Measurements from ENCODE around the gene ZNF777. TPM values are rescaled to one million over a fixed set of nuclear protein-coding genes. Genes with fewer than 3 reads are reported as not detected.
A peak's percentile ranks its signal among the peaks of the same experiment; 100 is the strongest.
"Not testable (repeated sequence)": the region's sequence is repeated elsewhere in the genome, so short reads cannot be mapped to it uniquely, and the experiment has no call there.

ZNF777 gene
- polyA plus RNA-seq, 1 donor from 2014 or later = 3.0 TPM

GRCh38 chr7:149449897-149450296 is 11.0 kb downstream of the ZNF777 start:
- no peak overlapping the region for H3K4me3 Mint-ChIP-seq
- H3K36me3 Mint-ChIP-seq = peaks cover 11% of the 10 kb centered on the region
- no peaks in the 10 kb centered on the region for H3K9me3 Mint-ChIP-seq
- H3K4me1 Mint-ChIP-seq = peaks cover 0 to 5% (median 4%) of the 10 kb centered on the region in 3 donors
- H3K27me3 Mint-ChIP-seq = no peaks in the 10 kb centered on the region
- H3K27ac Mint-ChIP-seq = no peak overlapping the region

- H3K4me3 Mint-ChIP-seq = no peak overlapping the region
- H3K36me3 Mint-ChIP-seq = peaks cover 12% of the 10 kb centered on the region
- H3K27ac Mint-ChIP-seq = no peak overlapping the region
- H3K4me1 Mint-ChIP-seq = peaks cover 3 to 5% (median 4%) of the 10 kb centered on the region in 3 donors
- no peaks in the 10 kb centered on the region for H3K9me3 Mint-ChIP-seq
- no peaks in the 10 kb centered on the region for H3K27me3 Mint-ChIP-seq
Observed at GRCh38 chr7:149448961-149449360, 11.9 kb downstream of the ZNF777 start.

- H3K36me3 Mint-ChIP-seq = peaks cover 14% of the 10 kb centered on the region
- H3K9me3 Mint-ChIP-seq, H3K27me3 Mint-ChIP-seq, H3K4me1 Mint-ChIP-seq, H3K4me3 Mint-ChIP-seq, H3K27ac Mint-ChIP-seq: not testable (repeated sequence)
Observed at GRCh38 chr7:149446026-149446425, 14.8 kb downstream of the ZNF777 start.

- H3K4me3 Mint-ChIP-seq = no peak overlapping the region
- peaks cover 3 to 6% (median 5%) of the 10 kb centered on the region in 3 donors for H3K4me1 Mint-ChIP-seq
- H3K27ac Mint-ChIP-seq = no peak overlapping the region
- H3K9me3 Mint-ChIP-seq = no peaks in the 10 kb centered on the region
- no peaks in the 10 kb centered on the region for H3K27me3 Mint-ChIP-seq
- H3K36me3 Mint-ChIP-seq = peaks cover 14% of the 10 kb centered on the region
Observed at GRCh38 chr7:149444287-149444686, 16.6 kb downstream of the ZNF777 start.

- Mint-ChIP-seq H3K9me3 (no peaks in the 10 kb centered on the region), H3K4me3 (no peak overlapping the region), H3K27ac (no peak overlapping the region), H3K36me3 (peaks cover 14% of the 10 kb centered on the region), H3K27me3 (no peaks in the 10 kb centered on the region), H3K4me1 (peaks cover 3 to 6% (median 5%) of the 10 kb centered on the region in 3 donors)
Observed at GRCh38 chr7:149443523-149443922, 17.3 kb downstream of the ZNF777 start.

GRCh38 chr7:149442924-149443323 is 17.9 kb downstream of the ZNF777 start:
- Mint-ChIP-seq H3K27ac (no peak overlapping the region), H3K9me3 (no peaks in the 10 kb centered on the region), H3K27me3 (no peaks in the 10 kb centered on the region), H3K36me3 (peaks cover 14% of the 10 kb centered on the region), H3K4me3 (no peak overlapping the region), H3K4me1 (peaks cover 3 to 6% (median 5%) of the 10 kb centered on the region in 3 donors)

GRCh38 chr7:149440222-149440621 is 20.6 kb downstream of the ZNF777 start:
- H3K9me3 Mint-ChIP-seq = no peaks in the 10 kb centered on the region
- H3K27ac Mint-ChIP-seq = peak overlapping the region in 1 of 3 donors; percentile 5
- H3K4me1 Mint-ChIP-seq = peaks cover 1 to 6% (median 5%) of the 10 kb centered on the region in 3 donors
- peaks cover 12% of the 10 kb centered on the region for H3K36me3 Mint-ChIP-seq
- H3K4me3 Mint-ChIP-seq = no peak overlapping the region
- no peaks in the 10 kb centered on the region for H3K27me3 Mint-ChIP-seq

GRCh38 chr7:149436358-149436757 is 24.5 kb downstream of the ZNF777 start:
- peaks cover 0 to 5% (median 0%) of the 10 kb centered on the region in 3 donors for H3K4me1 Mint-ChIP-seq
- H3K27me3 Mint-ChIP-seq = no peaks in the 10 kb centered on the region
- no peak overlapping the region for H3K4me3 Mint-ChIP-seq
- peaks cover 15% of the 10 kb centered on the region for H3K36me3 Mint-ChIP-seq
- peak overlapping the region in 1 of 3 donors; percentile 64 for H3K27ac Mint-ChIP-seq
- no peaks in the 10 kb centered on the region for H3K9me3 Mint-ChIP-seq

- peaks cover 15% of the 10 kb centered on the region for H3K36me3 Mint-ChIP-seq
- no peaks in the 10 kb centered on the region for H3K27me3 Mint-ChIP-seq
- H3K27ac Mint-ChIP-seq = peak overlapping the region in 1 of 3 donors; percentile 89
- H3K4me1 Mint-ChIP-seq = peaks cover 3 to 8% (median 3%) of the 10 kb centered on the region in 3 donors
- H3K4me3 Mint-ChIP-seq = peak overlapping the region in 1 of 4 donors; percentile 28
- H3K9me3 Mint-ChIP-seq = no peaks in the 10 kb centered on the region
Observed at GRCh38 chr7:149433124-149433523, 27.7 kb downstream of the ZNF777 start.

- no peaks in the 10 kb centered on the region for H3K27me3 Mint-ChIP-seq
- H3K36me3 Mint-ChIP-seq = peaks cover 11% of the 10 kb centered on the region
- H3K27ac Mint-ChIP-seq = no peak overlapping the region
- peaks cover 3 to 8% (median 3%) of the 10 kb centered on the region in 3 donors for H3K4me1 Mint-ChIP-seq
- H3K9me3 Mint-ChIP-seq = no peaks in the 10 kb centered on the region
- peak overlapping the region in 1 of 4 donors; percentile 21 for H3K4me3 Mint-ChIP-seq
Observed at GRCh38 chr7:149432121-149432691, 28.7 kb downstream of the ZNF777 start.

GRCh38 chr7:149431486-149432120 is 29.3 kb downstream of the ZNF777 start:
- no peaks in the 10 kb centered on the region for H3K27me3 Mint-ChIP-seq

GRCh38 chr7:149430192-149430591 is 30.7 kb downstream of the ZNF777 start:
- H3K4me3 Mint-ChIP-seq = no peak overlapping the region
- H3K9me3 Mint-ChIP-seq = no peaks in the 10 kb centered on the region
- H3K36me3 Mint-ChIP-seq = peaks cover 11% of the 10 kb centered on the region
- peaks cover 3 to 8% (median 3%) of the 10 kb centered on the region in 3 donors for H3K4me1 Mint-ChIP-seq
- H3K27ac Mint-ChIP-seq = peak overlapping the region in 2 of 3 donors; percentile 51 to 62
- no peaks in the 10 kb centered on the region for H3K27me3 Mint-ChIP-seq

More at GRCh38 chr7:149431486-149432120, 29.3 kb downstream of the ZNF777 start:
- Mint-ChIP-seq H3K27ac (no peak overlapping the region), H3K36me3 (peaks cover 11% of the 10 kb centered on the region), H3K9me3 (no peaks in the 10 kb centered on the region), H3K4me3 (no peak overlapping the region), H3K4me1 (peaks cover 3 to 8% (median 3%) of the 10 kb centered on the region in 3 donors)

GRCh38 chr7:149427893-149428292 is 33.0 kb downstream of the ZNF777 start:
- peaks cover 2% of the 10 kb centered on the region for H3K36me3 Mint-ChIP-seq
- peaks cover 3 to 8% (median 6%) of the 10 kb centered on the region in 3 donors for H3K4me1 Mint-ChIP-seq
- no peak overlapping the region for H3K27ac Mint-ChIP-seq
- no peaks in the 10 kb centered on the region for H3K9me3 Mint-ChIP-seq
- no peak overlapping the region for H3K4me3 Mint-ChIP-seq
- no peaks in the 10 kb centered on the region for H3K27me3 Mint-ChIP-seq

- peaks cover 3 to 8% (median 6%) of the 10 kb centered on the region in 3 donors for H3K4me1 Mint-ChIP-seq
- no peak overlapping the region for H3K27ac Mint-ChIP-seq
- H3K36me3 Mint-ChIP-seq = no peaks in the 10 kb centered on the region
- no peak overlapping the region for H3K4me3 Mint-ChIP-seq
- H3K9me3 Mint-ChIP-seq = no peaks in the 10 kb centered on the region
- no peaks in the 10 kb centered on the region for H3K27me3 Mint-ChIP-seq
Observed at GRCh38 chr7:149427096-149427680, 33.7 kb downstream of the ZNF777 start.

- Mint-ChIP-seq H3K4me3 (peak overlapping the region; percentile 0 to 61 (median 36)), H3K27me3 (no peaks in the 10 kb centered on the region), H3K4me1 (peaks cover 0 to 4% (median 3%) of the 10 kb centered on the region in 3 donors), H3K9me3 (no peaks in the 10 kb centered on the region), H3K27ac (peak overlapping the region in 1 of 3 donors; percentile 51), H3K36me3 (no peaks in the 10 kb centered on the region)
Observed at GRCh38 chr7:149423449-149424110, 37.3 kb downstream of the ZNF777 start.
